Skeletal muscle satellite cell (primary cell): Measurements from ENCODE around the gene MTCL1.

Source experiments
- H3K27me3 ChIP-seq: 2 replicates; pipeline ENCODE4 v1.7.0; 2013; ENCODE audit warnings: low read length; ENCODE audit not compliant: control insufficient read depth, insufficient read depth
- H3K36me3 ChIP-seq: 2 replicates; pipeline ENCODE4 v1.7.0; 2013; ENCODE audit warnings: mild to moderate bottlenecking, control low read depth, low read length; ENCODE audit not compliant: insufficient read depth
- H3K4me1 ChIP-seq: 2 replicates; pipeline ENCODE4 v1.7.0; 2013; ENCODE audit warnings: low read length; ENCODE audit not compliant: control insufficient read depth, insufficient read depth
- H3K4me2 ChIP-seq: 2 replicates; pipeline ENCODE4 v1.7.0; 2013; ENCODE audit warnings: mild to moderate bottlenecking, low read length
- H3K4me3 ChIP-seq: 2 replicates; pipeline ENCODE4 v1.7.0; 2013; ENCODE audit warnings: low read length
- H3K9ac ChIP-seq: 2 replicates; pipeline ENCODE4 v1.7.0; 2013; ENCODE audit warnings: mild to moderate bottlenecking, low read depth, low read length, moderate library complexity
- H3K9me3 ChIP-seq: replicated peaks from 2 replicates; pipeline ENCODE4 v1.7.0; 2013; ENCODE audit warnings: mild to moderate bottlenecking, control low read depth, low read length

MTCL1 gene

DNA sequence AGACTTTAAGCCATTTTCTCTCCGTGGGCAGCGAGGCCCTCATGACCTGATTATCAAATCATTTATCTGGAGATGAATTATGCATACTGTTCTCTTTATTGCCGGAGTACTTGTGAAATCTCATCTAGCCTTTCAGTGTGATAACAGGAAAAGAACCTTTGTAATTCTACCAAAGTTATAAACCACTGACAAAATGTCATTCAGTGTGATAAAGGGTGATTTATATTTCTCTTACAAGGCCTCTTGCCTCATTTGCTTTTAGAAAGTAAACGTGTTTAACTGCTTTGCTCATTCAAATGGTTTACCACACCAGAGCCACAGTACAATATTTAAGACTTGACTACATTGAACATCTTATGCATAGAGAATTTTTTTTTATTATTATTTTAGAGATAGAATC, 13.8 kb downstream of the MTCL1 start:
- Histone ChIP-seq H3K9ac (no peak overlapping the region), H3K4me2 (no peak overlapping the region), H3K36me3 (peaks cover 33% of the 10 kb centered on the region), H3K9me3 (no peaks in the 10 kb centered on the region), H3K4me1 (peaks cover 8% of the 10 kb centered on the region), H3K27me3 (no peaks in the 10 kb centered on the region), H3K4me3 (no peak overlapping the region)

DNA sequence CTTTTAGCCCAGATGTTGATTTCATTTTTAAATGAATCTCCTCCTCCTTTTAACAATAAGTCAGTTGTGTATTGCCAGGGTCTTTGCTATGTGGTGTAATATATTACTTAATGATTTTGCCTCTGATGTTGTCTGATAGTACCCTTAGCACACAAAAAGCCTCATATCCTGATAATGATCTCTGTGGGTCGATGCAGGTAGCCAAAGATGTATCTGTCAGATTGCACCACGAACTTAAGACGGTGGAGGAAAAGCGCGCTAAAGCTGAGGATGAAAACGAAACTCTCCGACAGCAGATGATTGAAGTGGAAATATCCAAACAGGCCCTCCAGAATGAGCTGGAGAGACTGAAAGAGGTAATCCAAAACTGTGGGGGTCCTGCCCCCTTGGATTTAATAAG, 14.8 kb downstream of the MTCL1 start:
- H3K4me1 ChIP-seq, result peaks cover 8% of the 10 kb centered on the region
- no peaks in the 10 kb centered on the region for H3K27me3 ChIP-seq
- no peaks in the 10 kb centered on the region for H3K9me3 ChIP-seq
- peaks cover 33% of the 10 kb centered on the region for H3K36me3 ChIP-seq
- H3K4me2 ChIP-seq, result no peak overlapping the region
- H3K4me3 ChIP-seq, result no peak overlapping the region
- no peak overlapping the region for H3K9ac ChIP-seq

DNA sequence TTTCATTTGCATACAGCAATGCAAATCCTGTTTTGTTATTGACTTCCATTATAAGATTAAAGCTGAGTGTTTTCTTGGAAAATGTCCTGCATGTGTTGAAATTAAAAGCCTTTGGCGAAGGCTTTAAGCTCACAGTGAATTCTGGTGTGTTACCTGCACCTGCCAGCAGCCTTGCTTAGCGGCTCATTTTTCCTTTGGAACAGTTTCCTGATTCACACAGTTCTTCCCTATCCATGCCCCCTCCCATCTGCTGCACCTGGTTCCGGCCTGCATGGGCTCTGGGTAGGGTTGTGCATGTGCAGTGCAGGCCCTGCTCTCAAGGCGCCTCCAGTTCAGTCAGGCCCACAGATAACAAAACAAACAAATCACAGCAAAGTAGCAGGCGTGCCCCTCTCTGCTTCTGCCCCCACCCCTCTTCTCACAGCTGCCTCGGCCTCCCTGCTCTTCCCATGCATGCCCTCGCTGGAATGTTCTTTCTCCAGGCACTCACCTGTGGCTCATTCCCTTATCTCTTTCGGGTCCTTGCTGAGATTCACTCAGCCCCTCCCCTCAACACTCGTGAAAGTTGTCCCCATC, 15.8 kb downstream of the MTCL1 start:
- peaks cover 33% of the 10 kb centered on the region for H3K36me3 ChIP-seq
- H3K4me3 ChIP-seq, result no peak overlapping the region
- no peak overlapping the region for H3K9ac ChIP-seq
- no peak overlapping the region for H3K4me2 ChIP-seq
- H3K27me3 ChIP-seq, result no peaks in the 10 kb centered on the region
- H3K4me1 ChIP-seq, result peaks cover 8% of the 10 kb centered on the region
- no peaks in the 10 kb centered on the region for H3K9me3 ChIP-seq

DNA sequence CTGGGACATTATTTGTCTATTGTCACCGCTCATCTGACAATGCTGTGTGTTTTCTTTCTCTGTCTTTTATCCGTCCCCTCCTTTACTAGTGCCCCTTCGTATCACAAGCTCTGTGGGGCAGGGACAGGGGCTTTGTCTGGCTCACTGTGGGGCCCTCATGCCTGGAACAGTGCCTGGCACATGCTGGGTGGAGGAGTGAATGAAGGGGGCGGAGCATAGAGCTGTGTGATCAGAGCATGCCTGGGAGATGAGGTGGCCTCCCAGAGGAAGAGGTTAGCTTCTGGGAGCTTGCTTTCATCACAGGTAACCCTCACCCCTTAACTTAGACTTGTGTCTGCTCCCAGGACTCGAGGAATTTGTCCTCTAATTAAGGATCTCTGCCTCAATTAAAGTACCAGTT, 16.4 kb downstream of the MTCL1 start:
- Histone ChIP-seq H3K4me3 (no peak overlapping the region), H3K36me3 (peaks cover 33% of the 10 kb centered on the region)

GRCh38 chr18:8722946-8723820, 17.8 kb downstream of the MTCL1 start:
- Histone ChIP-seq H3K4me1 (peaks cover 8% of the 10 kb centered on the region), H3K4me3 (no peak overlapping the region), H3K36me3 (peaks cover 32% of the 10 kb centered on the region), H3K4me2 (no peak overlapping the region), H3K9me3 (no peaks in the 10 kb centered on the region), H3K27me3 (no peaks in the 10 kb centered on the region), H3K9ac (no peak overlapping the region)

More for the DNA sequence above, 16.4 kb downstream of the MTCL1 start:
- Histone ChIP-seq H3K9ac (no peak overlapping the region), H3K27me3 (no peaks in the 10 kb centered on the region), H3K9me3 (no peaks in the 10 kb centered on the region), H3K4me2 (no peak overlapping the region), H3K4me1 (peaks cover 8% of the 10 kb centered on the region)

DNA sequence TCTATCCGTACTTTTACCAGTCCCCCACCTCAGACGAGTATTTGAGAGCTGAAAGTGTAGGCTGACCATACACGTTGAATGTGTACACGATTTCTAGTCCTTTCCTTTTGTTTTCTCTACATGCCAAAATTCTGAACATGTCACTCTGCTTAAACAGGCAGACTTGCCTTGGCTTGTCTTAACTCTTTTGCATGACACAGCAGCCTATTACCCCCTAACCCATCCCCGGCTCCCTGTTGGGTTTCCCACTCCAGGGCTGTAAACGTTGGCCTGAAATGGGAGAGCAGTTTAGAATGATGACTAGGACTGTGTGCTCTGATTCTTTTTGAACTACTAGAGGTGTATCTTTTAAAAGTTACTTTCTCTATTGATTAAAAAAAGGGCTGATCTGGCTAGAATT, 19.1 kb downstream of the MTCL1 start:
- Histone ChIP-seq H3K4me3 (no peak overlapping the region), H3K9me3 (no peaks in the 10 kb centered on the region)

GRCh38 chr18:8726281-8726680, 20.9 kb downstream of the MTCL1 start:
- H3K27me3 ChIP-seq, result no peaks in the 10 kb centered on the region
- peaks cover 9% of the 10 kb centered on the region for H3K36me3 ChIP-seq
- no peak overlapping the region for H3K4me3 ChIP-seq
- H3K9me3 ChIP-seq, result no peaks in the 10 kb centered on the region
- H3K4me1 ChIP-seq, result peaks cover 21% of the 10 kb centered on the region
- no peak overlapping the region for H3K9ac ChIP-seq
- H3K4me2 ChIP-seq, result no peak overlapping the region

More for the DNA sequence above, 19.1 kb downstream of the MTCL1 start:
- H3K9ac ChIP-seq, result no peak overlapping the region
- H3K27me3 ChIP-seq, result no peaks in the 10 kb centered on the region
- H3K4me2 ChIP-seq, result no peak overlapping the region
- peaks cover 8% of the 10 kb centered on the region for H3K4me1 ChIP-seq
- H3K36me3 ChIP-seq, result peaks cover 25% of the 10 kb centered on the region

GRCh38 chr18:8726963-8727705, 21.8 kb downstream of the MTCL1 start:
- H3K4me1 ChIP-seq, result peaks cover 13% of the 10 kb centered on the region
- H3K4me2 ChIP-seq, result no peak overlapping the region
- no peak overlapping the region for H3K4me3 ChIP-seq
- peaks cover under 1% of the 10 kb centered on the region for H3K36me3 ChIP-seq
- H3K9me3 ChIP-seq, result no peaks in the 10 kb centered on the region
- no peak overlapping the region for H3K9ac ChIP-seq
- H3K27me3 ChIP-seq, result no peaks in the 10 kb centered on the region

GRCh38 chr18:8730080-8730827, 24.9 kb downstream of the MTCL1 start:
- peak overlapping the region; percentile 41 for H3K9ac ChIP-seq
- H3K4me3 ChIP-seq, result no peak overlapping the region
- H3K36me3 ChIP-seq, result peaks cover 6% of the 10 kb centered on the region
- no peaks in the 10 kb centered on the region for H3K9me3 ChIP-seq
- peak overlapping the region; percentile 74 for H3K4me2 ChIP-seq
- H3K4me1 ChIP-seq, result peaks cover 12% of the 10 kb centered on the region
- no peaks in the 10 kb centered on the region for H3K27me3 ChIP-seq

- Histone ChIP-seq H3K9me3 (no peaks in the 10 kb centered on the region), H3K36me3 (peaks cover 6% of the 10 kb centered on the region), H3K4me2 (no peak overlapping the region), H3K4me1 (peaks cover 12% of the 10 kb centered on the region), H3K27me3 (no peaks in the 10 kb centered on the region), H3K9ac (no peak overlapping the region), H3K4me3 (no peak overlapping the region)
These were observed 27.3 kb downstream of the MTCL1 start for GRCh38 chr18:8732442-8733360.
